Prostate gland (tissue), 2 donors: ENCODE results near the gene ZNF414. TPM values are rescaled to one million over a fixed set of nuclear protein-coding genes. Genes with fewer than 3 reads are reported as not detected.

Experiments used
- DNase-seq: peaks from one replicate; pipeline ENCODE4 v3.0.0-alpha.2; 2019; ENCODE audit warnings: low spot score
- H3K27ac ChIP-seq, 2 donors: fragments of 200-600 bp; sonication (generic); 2 replicates each; pipeline ENCODE4 v1.5.1; 2017 to 2019
- H3K27me3 ChIP-seq: fragments of 200-600 bp; sonication (generic); replicated peaks from 2 replicates; pipeline ENCODE4 v1.5.1; 2019; ENCODE audit not compliant: insufficient read depth
- H3K36me3 ChIP-seq, 2 donors: fragments of 200-600 bp; sonication (generic); 1 replicate in 1 of 2; 2 replicates in 1 of 2; pipeline versions ENCODE4 v1.5.1 to v1.8.1; 2017 to 2019
- H3K4me1 ChIP-seq: fragments of 200-600 bp; sonication (generic); replicated peaks from 2 replicates; pipeline ENCODE4 v1.5.1; 2019
- H3K4me3 ChIP-seq, 2 donors: fragments of 200-600 bp; sonication (generic); 2 replicates each; pipeline ENCODE4 v1.5.1; 2017 to 2019
- H3K9me3 ChIP-seq: fragments of 200-600 bp; sonication (generic); 2 replicates; pipeline ENCODE4 v1.5.1; 2017
- POLR2A ChIP-seq: fragments of 450-650 bp; IDR thresholded peaks from one replicate; pipeline ENCODE4 v1.6.1; 2016; ENCODE audit warnings: antibody characterized with exemption, mild to moderate bottlenecking
- POLR2AphosphoS5 ChIP-seq: sonication (generic); formaldehyde crosslinking; IDR thresholded peaks from one replicate; pipeline ENCODE4 v1.6.1; 2017; ENCODE audit warnings: antibody characterized with exemption
- WGBS: methylation state at CpG from one replicate; pipeline ENCODE4 v1.1.5; 2018; 5-methylcytosine and 5-hydroxymethylcytosine counted together
- intact Hi-C: fragments of 100-400 bp; cut with DNase I; formaldehyde crosslinking; loops from one replicate; pipeline ENCODE4 v1.14.2; 2022
- total RNA-seq, 2 donors: library from RNA; depleted of rRNA; stranded (reverse); fragments of >200 nt; gene quantifications; one replicate each; pipeline ENCODE4 v1.1.0, GENCODE V29; 2016
- TF ChIP-seq, protein P1 (sequence below), 4 experiments: fragments of 200-600 bp in 2 of 4; fragments of 450-650 bp in 2 of 4; sonication (generic) in 2 of 4; IDR thresholded peaks; 1 replicate in 3 of 4; 2 replicates in 1 of 4; pipeline ENCODE4 v1.5.1; 2016 to 2019; ENCODE audit warnings: antibody characterized with exemption in 4 of 4, mild to moderate bottlenecking in 2 of 4, moderate library complexity in 2 of 4

The ZNF414 gene
- total RNA-seq, 2 donors from 2014 or later: 24.4 to 59.5 TPM

DNA sequence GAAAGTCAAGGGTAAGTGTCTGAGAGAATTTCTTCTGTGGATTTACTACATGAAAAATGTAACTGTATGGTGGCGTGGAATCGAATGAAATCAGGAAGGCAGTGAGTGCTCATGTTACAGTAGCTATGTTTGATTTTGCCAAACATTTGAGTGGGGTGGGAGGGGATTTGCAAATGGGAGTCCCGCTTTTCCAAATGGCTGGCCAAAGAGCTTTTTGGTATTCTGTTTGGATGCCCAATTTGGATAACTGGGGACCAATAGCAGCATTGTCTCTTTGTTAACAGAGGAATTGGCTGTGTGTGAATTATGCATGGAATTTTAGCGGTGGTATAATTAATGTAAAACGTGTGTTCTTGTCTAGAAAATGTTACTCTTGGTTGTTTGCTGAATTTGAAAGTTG, 51.4 kb downstream of the ZNF414 start:
- no peak for DNase-seq
- Histone ChIP-seq H3K4me1 (peaks cover 31% of the 10 kb centered on the region), H3K9me3 (no peaks in the 10 kb centered on the region), H3K36me3 (peaks cover 4 to 18% of the 10 kb centered on the region in 2 donors), H3K4me3 (no peak overlapping the region), H3K27ac (no peak overlapping the region), H3K27me3 (no peaks in the 10 kb centered on the region)
- 63% methylated on average over 5 of the region's 5 CpGs for WGBS
- intact Hi-C loops: no loop called here
- TF ChIP-seq POLR2A (no peak), POLR2AphosphoS5 (no peak)
- TF ChIP-seq, protein P1, sequence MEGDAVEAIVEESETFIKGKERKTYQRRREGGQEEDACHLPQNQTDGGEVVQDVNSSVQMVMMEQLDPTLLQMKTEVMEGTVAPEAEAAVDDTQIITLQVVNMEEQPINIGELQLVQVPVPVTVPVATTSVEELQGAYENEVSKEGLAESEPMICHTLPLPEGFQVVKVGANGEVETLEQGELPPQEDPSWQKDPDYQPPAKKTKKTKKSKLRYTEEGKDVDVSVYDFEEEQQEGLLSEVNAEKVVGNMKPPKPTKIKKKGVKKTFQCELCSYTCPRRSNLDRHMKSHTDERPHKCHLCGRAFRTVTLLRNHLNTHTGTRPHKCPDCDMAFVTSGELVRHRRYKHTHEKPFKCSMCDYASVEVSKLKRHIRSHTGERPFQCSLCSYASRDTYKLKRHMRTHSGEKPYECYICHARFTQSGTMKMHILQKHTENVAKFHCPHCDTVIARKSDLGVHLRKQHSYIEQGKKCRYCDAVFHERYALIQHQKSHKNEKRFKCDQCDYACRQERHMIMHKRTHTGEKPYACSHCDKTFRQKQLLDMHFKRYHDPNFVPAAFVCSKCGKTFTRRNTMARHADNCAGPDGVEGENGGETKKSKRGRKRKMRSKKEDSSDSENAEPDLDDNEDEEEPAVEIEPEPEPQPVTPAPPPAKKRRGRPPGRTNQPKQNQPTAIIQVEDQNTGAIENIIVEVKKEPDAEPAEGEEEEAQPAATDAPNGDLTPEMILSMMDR (IDR thresholded peaks at IDR 0.05): no peak

- no peaks in the 10 kb centered on the region for H3K27me3 ChIP-seq
- no peak overlapping the region for H3K27ac ChIP-seq
- H3K4me3 ChIP-seq: no peak overlapping the region
- TF ChIP-seq, protein P1 (IDR thresholded peaks at IDR 0.05): no peak
- no peak for TF ChIP-seq POLR2AphosphoS5
- TF ChIP-seq POLR2A: no peak
- no peak for DNase-seq
- peaks cover 31% of the 10 kb centered on the region for H3K4me1 ChIP-seq
- no peaks in the 10 kb centered on the region for H3K9me3 ChIP-seq
- intact Hi-C loops: no loop called here
- H3K36me3 ChIP-seq: peaks cover 4 to 13% of the 10 kb centered on the region in 2 donors
- WGBS: 76% methylated on average over 14 of the region's 14 CpGs
Measured at GRCh38 chr19:8461891-8462290, 52.1 kb downstream of the ZNF414 start.

DNA sequence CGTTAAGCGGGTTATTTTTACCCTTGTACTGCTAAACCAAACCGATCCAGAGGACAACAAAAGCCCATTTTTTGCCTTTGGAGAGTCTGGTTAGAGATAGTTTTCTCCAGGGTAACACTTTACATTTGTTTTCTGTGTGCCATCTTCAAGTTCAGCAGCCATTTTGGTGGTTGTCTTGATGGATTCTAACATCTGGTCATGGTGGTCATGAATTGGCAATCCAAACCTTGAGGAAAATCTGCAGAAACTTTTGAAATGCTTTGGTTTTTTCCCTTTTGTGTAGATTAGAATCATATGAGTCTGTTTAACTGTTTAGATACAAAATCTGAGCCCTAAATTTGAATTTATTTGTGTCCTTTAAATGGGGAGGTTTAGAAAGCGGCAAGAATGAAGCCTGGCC, 52.6 kb downstream of the ZNF414 start:
- no peaks in the 10 kb centered on the region for H3K27me3 ChIP-seq
- intact Hi-C loops: no loop called here
- H3K4me1 ChIP-seq: peaks cover 31% of the 10 kb centered on the region
- DNase-seq: no peak
- TF ChIP-seq POLR2AphosphoS5 (no peak), POLR2A (no peak)
- TF ChIP-seq, protein P1 (IDR thresholded peaks at IDR 0.05): no peak
- H3K9me3 ChIP-seq: no peaks in the 10 kb centered on the region
- H3K27ac ChIP-seq: no peak overlapping the region
- 73% methylated on average over 4 of the region's 4 CpGs for WGBS
- peaks cover 4 to 13% of the 10 kb centered on the region in 2 donors for H3K36me3 ChIP-seq
- H3K4me3 ChIP-seq: no peak overlapping the region

GRCh38 chr19:8460516-8461298, 53.3 kb downstream of the ZNF414 start:
- peaks cover 4 to 13% of the 10 kb centered on the region in 2 donors for H3K36me3 ChIP-seq
- no peaks in the 10 kb centered on the region for H3K9me3 ChIP-seq
- no peak overlapping the region for H3K4me3 ChIP-seq
- peaks cover 33% of the 10 kb centered on the region for H3K4me1 ChIP-seq
- H3K27me3 ChIP-seq: no peaks in the 10 kb centered on the region
- intact Hi-C loops: no loop called here
- H3K27ac ChIP-seq: peak overlapping the region; percentile 25 to 32
- WGBS: 61% methylated on average over 7 of the region's 7 CpGs
- DNase-seq: no peak
- TF ChIP-seq POLR2AphosphoS5 (no peak), POLR2A (no peak)
- TF ChIP-seq, protein P1 (IDR thresholded peaks at IDR 0.05): no peak

Other genes with a start within 250 kb of the ZNF414 start
- gene CD320, start 205.8 kb downstream of the ZNF414 start, total RNA-seq: 10 to 100 TPM; 50.8 to 91.4 TPM
- gene NDUFA7, start 192.8 kb downstream of the ZNF414 start, total RNA-seq: 10 to 100 TPM; 39.6 to 52.6 TPM
- 100 to 1,000 TPM; 488 to 498 TPM for gene RPS28, start 192.7 kb downstream of the ZNF414 start, total RNA-seq
- 10 to 100 TPM; 15.4 to 23.8 TPM for gene KANK3, start 170.9 kb downstream of the ZNF414 start, total RNA-seq
- 10 to 100 TPM; 25.7 to 26.4 TPM for gene ANGPTL4, start 150.0 kb downstream of the ZNF414 start, total RNA-seq
- 100 to 1,000 TPM in 1 of 2 donors, 10 to 100 TPM in 1; 60.7 to 103 TPM for gene RAB11B, start 123.8 kb downstream of the ZNF414 start, total RNA-seq
- 100 to 1,000 TPM; 119 to 163 TPM for gene MARCHF2, start 100.9 kb downstream of the ZNF414 start, total RNA-seq
- gene HNRNPM, start 69.2 kb downstream of the ZNF414 start, total RNA-seq: 100 to 1,000 TPM; 111 to 147 TPM
- 1 to 10 TPM; 2.4 to 5.3 TPM for gene PRAM1, start 11.5 kb downstream of the ZNF414 start, total RNA-seq
- 1 to 10 TPM; 6.1 to 9.4 TPM for gene MYO1F, start 63.3 kb upstream of the ZNF414 start, total RNA-seq
- 10 to 100 TPM in 1 of 2 donors, 1 to 10 TPM in 1; 9.7 to 48.1 TPM for gene ADAMTS10, start 96.5 kb upstream of the ZNF414 start, total RNA-seq
- not detected for gene NFILZ, start 116.5 kb upstream of the ZNF414 start, total RNA-seq
- gene ACTL9, start 184.6 kb upstream of the ZNF414 start, total RNA-seq: 10 to 100 TPM in 1 of 2 donors, not detected in 1; 10.2 TPM
- gene OR2Z1, start 207.5 kb upstream of the ZNF414 start, total RNA-seq: not detected